Adrenal gland (tissue), 5 donors: ENCODE measurements around the gene DUOXA2.

Experiments
- POLR2A ChIP-seq, 2 donors: fragments of 450-650 bp; IDR thresholded peaks; one replicate each; pipeline ENCODE4 v1.6.1; 2017; ENCODE audit warnings: antibody characterized with exemption in 2 of 2, mild to moderate bottlenecking in 2 of 2, moderate library complexity in 1 of 2
- TF ChIP-seq, protein P1 (sequence below), 6 experiments: fragments of 450-650 bp in 4 of 6; fragments of 200-600 bp in 2 of 6; sonication (generic) in 1 of 6; IDR thresholded peaks; 1 replicate in 5 of 6; 2 replicates in 1 of 6; pipeline versions ENCODE4 v1.5.1 to v1.8.0; 2016 to 2021; ENCODE audit warnings: antibody characterized with exemption in 6 of 6, mild to moderate bottlenecking in 2 of 6, moderate library complexity in 1 of 6
- donor health status: DM: no; HTN: no; CAD: no.

DNA sequence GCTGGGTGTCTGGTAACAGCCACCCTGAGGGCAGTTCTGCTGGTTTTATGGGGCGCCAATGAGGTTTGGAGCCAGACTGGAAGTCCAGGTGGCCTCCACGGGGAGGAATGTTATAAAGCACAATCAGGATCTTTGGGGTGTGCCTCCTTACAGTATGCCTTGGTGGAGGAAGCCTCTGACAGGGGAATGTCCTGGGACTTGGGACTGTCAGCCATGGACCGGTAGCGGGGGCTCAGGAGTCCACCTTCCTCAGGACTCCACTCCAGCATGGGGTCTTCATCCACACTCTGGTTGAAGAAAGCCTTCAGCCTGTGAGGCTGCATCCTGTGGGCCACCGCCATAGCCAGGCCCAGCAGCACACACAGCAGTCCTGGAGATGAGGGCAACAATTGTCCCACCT, 4.9 kb downstream of the DUOXA2 start:
- no peak for TF ChIP-seq POLR2A (IDR thresholded peaks at IDR 0.05)
- TF ChIP-seq, protein P1, sequence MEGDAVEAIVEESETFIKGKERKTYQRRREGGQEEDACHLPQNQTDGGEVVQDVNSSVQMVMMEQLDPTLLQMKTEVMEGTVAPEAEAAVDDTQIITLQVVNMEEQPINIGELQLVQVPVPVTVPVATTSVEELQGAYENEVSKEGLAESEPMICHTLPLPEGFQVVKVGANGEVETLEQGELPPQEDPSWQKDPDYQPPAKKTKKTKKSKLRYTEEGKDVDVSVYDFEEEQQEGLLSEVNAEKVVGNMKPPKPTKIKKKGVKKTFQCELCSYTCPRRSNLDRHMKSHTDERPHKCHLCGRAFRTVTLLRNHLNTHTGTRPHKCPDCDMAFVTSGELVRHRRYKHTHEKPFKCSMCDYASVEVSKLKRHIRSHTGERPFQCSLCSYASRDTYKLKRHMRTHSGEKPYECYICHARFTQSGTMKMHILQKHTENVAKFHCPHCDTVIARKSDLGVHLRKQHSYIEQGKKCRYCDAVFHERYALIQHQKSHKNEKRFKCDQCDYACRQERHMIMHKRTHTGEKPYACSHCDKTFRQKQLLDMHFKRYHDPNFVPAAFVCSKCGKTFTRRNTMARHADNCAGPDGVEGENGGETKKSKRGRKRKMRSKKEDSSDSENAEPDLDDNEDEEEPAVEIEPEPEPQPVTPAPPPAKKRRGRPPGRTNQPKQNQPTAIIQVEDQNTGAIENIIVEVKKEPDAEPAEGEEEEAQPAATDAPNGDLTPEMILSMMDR (IDR thresholded peaks at IDR 0.05) = no peak
